SIG-M5 (cell line): ENCODE results near the gene HS3ST5.
"Not testable (repeated sequence)": the region's sequence is repeated elsewhere in the genome, so short reads cannot be mapped to it uniquely, and the experiment has no call there.

ENCODE experiments used
- DNase-seq: peaks from one replicate; lab custom pipeline; 2025; lab: John Stamatoyannopoulos, UW

The HS3ST5 gene

DNA sequence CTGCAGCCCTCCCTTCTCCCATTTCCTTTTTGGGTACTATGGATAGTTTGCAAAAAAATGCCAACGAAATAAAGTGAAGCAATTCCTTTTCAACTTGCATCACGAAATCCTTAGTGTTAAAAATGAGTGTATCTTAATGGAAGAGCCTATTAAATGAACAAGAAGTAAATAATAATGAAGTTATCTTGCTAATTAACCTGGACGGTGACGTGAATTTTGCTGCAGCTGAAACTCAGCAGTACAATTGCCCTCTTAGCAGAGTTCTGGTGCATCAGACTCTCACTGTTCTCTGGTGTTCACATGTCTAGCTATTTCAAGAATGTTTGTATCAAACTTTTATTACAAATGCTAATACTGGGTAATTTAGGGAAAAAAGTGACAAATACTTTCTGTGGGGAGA is 252.2 kb downstream of the HS3ST5 start:
- DNase-seq: no peak

DNA sequence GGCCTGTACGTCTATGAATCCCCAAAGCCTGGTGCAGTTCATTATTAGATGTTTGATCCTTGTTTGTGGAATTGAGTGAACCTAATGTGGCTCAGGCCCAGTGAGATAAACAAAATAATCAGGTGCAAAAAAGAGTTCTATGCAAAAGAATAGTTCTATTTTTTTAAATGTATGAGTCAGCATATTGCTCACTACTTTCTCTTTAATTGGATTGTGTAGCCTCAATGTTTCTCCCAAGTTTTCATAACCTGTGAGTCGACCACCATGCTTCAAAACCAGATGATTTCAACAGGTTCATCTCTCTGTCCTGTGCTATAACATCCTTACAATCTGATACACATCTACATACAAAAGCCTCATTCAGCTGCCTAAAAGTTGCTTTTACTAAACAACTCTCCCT is 255.3 kb downstream of the HS3ST5 start:
- no peak for DNase-seq

DNA sequence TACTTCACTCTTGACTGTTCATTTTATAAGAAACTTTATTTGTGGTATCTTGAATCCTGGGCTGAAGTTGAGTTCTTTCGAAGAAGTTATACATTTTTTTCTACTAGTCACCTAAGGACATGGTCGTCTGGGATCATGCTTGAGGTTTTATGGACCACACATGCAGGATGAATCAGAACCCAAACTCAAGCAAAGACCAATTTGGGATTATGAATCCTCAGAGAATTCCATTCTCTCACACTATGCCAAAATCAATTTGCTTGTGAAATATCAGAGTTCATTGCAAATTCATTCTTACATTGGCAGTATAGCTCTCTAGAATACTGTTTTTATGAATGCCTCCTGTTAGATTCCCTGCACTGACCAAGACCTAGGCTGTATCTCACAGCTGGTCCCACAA is 257.6 kb downstream of the HS3ST5 start:
- DNase-seq: no peak

DNA sequence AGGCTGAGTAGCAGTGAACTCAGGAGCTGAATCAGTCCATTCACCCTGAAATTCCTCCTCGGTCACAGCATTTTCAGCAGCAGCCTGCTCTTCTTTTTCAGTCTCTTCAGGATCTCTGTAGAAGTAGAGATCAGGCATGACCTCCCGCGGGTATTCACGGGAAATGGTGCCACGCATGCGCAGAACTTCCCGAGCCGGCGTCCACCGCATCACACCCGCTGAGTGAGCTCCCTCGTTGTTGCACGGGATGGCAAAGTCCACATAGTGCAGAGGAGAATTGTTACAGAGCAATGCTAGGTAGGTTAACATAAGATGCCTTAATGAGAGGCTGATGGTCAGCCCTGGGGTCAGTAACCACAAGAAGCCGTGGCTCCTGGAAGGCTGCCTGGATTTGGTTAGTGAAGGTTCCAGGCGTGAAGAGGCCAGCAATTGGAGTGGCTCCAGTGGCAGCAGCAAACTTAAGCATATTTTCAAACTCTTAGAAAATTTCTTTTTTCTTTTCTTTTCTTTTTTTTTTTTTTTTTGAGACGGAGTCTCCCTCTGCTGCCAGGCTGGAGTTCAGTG is 258.4 kb downstream of the HS3ST5 start:
- DNase-seq: no peak

DNA sequence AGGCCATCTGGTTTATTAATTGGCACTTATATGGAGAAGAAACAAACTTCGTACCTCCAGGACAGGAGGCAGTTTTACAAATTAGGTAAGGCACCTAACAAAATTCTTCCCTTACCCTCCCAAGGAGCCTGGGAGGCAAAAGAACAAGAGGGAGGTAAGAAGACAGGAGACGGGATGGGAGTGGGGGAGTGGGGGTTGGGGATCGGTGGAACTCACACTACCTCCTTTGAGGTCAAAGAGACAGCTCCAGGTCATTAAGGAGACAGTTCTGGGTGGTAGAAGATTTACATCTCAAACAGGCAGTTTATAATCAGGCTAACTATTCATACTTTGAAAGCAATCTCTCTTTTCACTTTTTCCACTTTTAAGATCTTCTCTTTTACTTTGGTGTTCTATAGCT is 259.6 kb downstream of the HS3ST5 start:
- DNase-seq: no peak

DNA sequence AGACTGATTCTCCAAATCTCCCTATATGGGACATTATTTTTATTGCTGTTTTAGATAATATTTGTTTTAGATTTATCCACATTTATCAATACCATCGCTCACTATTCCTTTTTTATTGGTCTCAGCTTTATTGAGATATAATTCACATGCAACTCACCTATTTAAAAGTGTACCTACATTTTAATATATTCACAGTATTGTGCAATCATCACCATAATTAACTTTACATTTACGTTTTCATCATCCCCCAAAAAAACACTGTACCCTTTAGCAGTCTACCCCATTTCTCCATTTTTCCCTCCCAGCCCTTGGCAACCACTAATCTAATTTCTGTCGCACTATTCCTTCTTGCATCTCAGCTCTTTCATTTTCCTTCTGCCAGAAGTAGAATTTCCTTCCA is 261.1 kb downstream of the HS3ST5 start:
- DNase-seq: no peak

DNA sequence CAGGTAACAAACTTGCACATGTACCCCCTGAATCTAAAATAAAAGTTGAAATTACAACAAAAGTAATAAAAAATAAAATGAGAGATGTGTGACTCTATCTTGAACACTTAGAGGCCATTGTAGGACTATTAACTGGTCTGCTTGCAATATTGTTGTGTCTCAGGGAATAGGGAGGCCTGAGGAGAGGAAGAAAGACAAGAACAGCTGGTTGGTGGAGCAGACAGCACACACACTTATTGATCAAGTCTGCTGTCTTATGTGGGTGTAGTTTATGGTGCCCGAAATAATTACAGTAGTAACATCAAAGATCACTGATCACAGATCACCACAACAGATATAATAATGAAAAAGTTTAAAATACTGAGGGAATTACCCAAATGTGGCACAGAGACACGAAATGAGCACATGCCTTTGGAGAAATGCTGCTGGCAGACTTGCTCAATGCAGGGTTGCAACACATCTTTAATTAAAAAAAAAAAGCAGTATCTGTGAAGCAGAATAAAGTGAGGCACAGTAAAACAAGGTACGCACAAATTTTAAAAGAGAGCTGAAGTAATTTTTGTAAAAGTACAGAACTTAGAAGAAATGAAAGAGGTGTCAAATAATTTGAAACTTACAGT is 261.8 kb downstream of the HS3ST5 start:
- no peak for DNase-seq

DNA sequence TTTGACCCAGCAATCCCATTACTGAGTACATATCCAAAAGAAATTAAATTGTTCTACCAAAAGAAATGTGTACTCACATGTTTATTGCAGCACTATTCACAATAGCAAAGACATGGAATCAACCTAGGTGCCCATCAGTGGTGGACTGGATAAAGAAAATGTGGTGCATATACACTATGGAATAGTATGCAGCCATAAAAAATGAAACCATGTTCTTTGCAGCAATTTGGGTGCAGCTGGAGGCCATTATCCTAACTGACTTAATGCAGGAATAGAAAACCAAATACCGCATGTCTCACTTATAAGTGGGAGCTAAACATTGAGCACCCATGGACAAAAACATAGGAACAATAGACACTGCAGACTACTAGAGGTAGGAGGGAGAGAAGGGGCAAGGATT is 262.4 kb downstream of the HS3ST5 start:
- DNase-seq: not testable (repeated sequence)

DNA sequence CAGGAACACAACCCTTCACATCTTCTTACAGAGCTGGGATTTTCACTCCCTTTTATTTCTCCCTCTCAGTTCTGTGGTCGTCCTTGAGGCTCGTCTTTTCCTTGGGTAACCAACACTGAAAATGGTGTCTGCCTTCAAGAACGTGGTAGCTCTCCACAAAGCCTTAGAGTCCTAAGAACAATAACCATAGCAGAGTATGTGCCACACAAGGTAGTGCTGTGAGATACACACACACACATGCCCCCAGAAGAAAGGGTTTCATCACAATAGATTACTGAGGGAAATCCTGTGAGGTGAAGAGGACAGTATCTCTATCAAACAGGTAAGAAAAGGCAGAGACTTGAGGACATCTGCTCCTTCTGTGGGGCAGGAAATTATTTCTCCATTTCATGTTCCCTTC is 267.0 kb downstream of the HS3ST5 start:
- no peak for DNase-seq

DNA sequence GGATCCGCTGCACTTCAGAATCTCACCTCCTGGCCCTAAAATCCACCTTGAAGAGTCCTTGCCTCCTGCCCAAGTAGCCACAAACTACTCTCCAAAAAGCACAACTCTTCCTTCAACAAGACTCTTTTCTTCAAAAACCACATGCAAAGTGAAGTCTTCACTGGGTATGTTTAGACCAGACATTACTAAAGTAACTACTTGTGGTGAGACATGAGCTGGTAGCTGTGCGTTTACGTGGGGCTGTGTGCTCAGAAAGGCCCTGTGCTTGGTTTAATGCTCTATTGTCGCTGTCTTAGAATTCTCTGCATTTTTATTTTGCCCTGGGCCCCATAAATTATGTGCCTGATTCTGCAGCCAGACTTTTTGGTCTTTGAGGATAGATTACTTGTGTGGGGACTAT is 267.5 kb downstream of the HS3ST5 start:
- DNase-seq: no peak

DNA sequence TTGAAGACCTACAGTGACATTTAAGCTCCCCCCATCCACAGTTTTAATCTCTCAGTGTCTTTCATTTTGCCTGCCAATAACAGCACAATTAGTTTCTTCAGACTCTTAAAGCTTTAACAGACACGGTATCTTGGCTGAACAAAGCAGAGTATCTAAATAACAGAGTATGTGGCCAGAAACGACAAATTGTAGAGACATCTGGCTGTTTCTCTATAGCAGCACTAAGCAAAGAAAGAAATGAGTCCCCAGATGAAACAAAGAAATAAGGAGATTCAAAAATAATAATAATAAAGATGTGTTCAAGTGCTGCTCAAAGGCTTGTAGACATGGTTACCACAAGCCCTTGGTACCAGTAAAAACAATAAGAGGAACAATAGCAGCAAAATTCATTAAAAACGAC is 274.1 kb downstream of the HS3ST5 start:
- DNase-seq: no peak

DNA sequence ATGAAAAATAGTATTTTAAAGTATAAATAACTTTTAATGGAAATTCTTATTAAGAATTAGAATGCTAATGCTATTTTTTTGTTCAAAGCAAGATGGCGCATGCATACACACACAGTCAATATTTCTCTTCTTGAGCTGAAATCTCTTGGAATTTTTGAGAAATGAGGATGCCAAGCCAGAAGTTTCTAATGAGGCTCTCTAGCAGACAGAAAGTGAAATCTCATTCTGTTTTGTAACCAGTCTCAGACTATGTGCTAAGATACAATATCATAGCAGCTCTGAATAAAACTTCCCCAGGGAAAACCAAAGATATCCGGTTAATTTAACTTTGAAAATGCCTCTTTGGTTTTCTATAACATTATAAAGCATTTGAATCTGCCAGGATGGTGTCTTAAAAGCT is 274.7 kb downstream of the HS3ST5 start:
- no peak for DNase-seq

DNA sequence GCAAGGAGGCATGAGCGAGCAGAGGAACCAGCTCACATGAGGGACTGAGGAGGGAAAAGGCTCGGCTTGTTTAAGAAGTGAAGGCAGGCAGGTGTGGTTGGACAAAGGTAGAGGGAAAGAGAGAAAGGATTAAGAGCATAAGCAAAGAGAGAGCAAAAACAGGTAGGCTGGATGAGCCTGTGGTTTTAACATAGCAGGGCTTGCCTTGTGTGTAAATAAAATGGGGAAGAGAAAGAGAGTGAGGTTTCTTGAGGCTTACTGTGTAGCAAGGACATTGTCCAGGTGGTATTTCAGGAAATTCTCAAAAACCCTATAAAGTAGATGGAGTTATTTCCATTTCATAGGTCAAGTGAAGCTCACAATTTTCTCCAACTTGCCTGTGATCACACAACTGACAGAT is 278.0 kb downstream of the HS3ST5 start:
- no peak for DNase-seq

DNA sequence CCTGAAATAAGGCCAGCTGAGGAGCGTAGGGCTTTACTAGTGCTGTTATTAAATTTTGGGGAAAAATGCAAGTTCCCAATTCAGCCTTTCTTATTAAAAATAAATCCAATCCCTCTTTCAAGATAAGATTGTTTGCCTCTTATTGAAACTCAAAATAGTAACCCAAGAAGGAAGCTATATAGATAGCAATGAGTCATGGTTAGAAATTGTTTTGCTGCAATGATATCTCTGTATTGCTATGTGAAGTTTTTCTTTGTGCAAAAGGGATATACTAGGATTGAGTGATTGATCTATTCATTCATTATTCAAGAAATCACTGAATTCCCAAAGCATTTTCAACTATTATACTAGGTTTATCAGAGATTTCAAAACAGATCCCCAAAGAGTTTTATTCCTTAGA is 278.9 kb downstream of the HS3ST5 start:
- no peak for DNase-seq

DNA sequence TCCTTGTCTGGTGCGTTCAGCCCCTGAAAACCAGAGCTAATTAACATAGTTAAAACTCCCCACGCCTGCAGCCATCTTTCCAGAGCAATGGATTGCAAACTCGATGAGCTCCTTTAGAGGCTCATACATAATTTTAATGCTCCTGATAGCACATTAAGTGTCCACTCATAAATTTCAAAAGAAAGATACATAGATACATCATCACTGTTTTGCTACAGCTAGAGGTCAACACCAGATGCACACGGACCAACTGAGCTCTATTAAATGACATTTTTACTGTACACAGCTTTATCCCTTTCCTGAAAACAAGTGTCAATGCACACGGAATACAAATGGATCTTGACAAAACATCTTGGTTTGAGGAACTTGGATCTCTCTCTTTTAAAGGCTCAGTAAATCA is 280.6 kb downstream of the HS3ST5 start:
- no peak for DNase-seq

DNA sequence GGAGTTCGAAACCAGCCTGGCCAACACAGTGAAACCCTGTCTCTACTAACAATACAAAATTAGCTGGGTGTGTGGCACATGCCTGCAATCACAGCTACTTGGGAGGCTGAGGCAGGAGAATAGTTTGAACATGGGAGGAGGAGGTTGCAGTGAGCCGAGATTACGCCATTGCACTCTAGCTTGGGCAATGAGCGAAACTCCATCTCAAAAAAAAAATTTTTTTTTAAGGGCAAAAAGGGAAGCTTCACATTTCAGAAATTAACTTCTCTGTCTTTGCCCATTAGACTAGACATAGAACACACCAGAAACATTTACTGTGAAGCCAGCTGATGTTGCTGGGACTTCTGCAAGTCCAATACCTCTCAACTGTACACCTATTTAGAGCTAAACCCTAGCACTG is 281.1 kb downstream of the HS3ST5 start:
- no peak for DNase-seq

DNA sequence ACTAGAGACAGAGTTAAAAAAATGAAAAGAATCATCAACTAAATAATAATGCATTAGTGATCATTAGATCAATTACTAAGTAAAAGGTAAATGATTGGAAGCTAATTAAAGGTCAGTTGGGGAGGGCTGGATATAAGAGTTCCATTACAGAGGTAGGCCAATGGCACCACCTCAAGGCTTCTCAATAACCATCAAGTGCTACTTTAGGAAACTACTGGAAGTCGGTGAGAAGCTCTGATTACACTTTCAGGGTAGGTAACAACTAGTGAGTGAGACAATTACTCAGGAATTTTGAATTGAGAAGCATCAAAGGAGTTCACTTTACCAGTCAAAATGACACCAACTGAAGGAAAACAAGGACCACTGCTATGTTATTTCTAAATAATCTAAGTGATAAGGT is 281.7 kb downstream of the HS3ST5 start:
- no peak for DNase-seq

DNA sequence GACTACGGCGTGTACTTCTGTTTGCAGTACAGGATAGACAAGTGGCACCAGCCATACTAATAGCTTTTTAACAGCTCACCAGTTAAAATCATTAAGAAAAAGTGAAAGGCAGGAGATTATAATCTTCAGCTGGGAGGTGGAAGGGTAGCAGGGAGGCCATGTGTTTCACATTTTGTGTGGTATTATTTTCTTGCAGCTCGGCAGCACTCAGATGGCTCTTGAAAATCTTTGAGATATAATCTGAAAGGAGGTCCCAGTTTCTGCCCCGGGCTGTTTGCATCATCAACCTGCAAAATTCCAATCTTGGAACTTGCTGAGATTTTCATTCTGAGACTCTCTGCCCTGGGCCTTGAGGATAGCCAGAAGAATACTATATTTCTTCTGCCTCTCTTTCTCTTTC is 284.4 kb downstream of the HS3ST5 start:
- DNase-seq: no peak

DNA sequence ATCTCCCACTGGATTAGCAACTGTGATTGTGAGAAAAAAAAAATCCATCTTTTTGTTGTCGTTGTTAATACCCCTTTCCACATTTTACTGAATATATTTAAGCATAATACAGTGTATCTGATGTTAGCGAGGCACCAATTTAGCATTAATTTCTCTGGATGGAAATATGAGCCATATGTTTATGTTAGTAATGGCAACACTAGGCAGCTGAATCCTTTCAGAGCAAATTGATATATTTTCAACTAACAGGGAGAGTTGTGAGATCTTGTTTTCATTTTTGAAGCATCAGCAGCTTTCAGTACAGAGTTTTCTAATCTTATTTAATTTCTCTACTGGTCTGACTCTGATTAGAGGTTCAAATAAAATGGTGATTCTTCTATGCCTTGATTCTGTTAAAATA is 287.1 kb downstream of the HS3ST5 start:
- no peak for DNase-seq

DNA sequence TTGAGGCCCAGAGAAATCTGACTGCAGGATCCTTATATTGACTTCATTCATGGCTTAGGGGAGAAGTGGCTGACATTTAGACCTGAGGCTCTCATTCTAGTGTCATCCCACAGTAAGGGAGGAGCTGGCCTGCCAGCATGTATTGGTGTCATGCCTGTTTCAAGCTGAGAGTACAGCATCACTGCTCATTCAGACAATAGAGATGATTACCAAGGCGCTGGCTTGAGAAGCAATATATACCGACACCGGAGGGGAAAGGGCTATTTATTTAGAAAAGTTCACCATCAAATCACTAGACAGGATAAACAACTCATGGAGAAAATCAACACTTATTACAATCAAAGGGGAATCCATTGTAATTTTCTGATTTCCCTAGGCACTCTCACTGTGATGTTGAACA is 287.5 kb downstream of the HS3ST5 start:
- DNase-seq: no peak

DNA sequence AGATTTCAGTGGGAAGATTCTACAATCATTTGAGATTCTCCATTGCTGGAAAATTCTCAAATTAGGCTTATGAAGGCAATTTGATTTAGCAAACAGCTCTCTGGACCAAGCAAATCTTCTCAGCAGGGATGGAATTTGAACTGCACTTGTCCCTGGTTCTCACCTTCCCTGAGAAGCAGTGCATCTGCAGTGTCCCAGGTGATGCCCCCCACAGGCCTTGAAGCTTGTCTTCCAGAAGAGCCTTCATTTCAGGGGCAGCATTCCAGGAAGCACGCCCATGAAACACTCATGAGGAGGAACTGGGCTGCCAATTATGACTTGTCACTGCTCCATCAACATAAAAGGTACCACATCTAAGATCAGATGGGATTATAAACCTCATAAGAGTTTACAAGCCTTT is 289.0 kb downstream of the HS3ST5 start:
- DNase-seq: no peak

DNA sequence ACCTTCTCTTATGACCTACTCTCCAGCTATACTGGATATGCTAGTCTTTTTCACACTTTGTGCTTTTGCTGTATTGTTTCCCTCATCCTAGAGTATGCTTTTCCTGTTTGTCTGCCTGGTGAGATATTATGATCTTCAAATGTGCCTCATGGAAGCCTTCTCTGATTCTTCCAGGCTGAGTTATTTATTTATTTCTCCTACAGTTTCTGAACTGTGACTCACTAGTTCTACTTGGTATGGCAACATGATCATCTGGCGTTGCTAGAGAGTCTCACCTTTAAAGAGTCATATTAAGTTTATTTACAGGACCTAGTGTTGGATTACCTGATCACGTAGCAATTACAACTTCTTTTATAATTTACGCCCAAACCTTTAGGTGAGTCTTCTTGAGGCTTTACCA is 290.7 kb downstream of the HS3ST5 start:
- DNase-seq: no peak

DNA sequence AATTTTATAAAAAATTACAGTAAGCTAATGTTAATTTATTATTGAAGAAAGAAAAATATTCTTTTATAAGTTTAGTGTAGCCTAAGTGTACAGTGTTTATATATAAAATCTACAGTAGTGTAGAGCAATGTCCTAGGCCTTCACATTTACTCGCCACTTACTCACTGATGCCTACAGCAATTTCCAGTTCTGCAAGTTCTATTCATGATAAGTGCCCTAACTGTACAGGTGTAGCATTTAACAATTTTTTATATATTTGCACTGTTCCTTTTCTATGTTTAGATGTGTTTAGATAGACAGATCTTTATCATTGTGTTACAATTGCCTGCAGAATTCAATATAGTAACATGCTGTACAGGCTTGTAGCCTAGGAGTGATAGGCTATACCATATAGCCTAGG is 291.8 kb downstream of the HS3ST5 start:
- no peak for DNase-seq

DNA sequence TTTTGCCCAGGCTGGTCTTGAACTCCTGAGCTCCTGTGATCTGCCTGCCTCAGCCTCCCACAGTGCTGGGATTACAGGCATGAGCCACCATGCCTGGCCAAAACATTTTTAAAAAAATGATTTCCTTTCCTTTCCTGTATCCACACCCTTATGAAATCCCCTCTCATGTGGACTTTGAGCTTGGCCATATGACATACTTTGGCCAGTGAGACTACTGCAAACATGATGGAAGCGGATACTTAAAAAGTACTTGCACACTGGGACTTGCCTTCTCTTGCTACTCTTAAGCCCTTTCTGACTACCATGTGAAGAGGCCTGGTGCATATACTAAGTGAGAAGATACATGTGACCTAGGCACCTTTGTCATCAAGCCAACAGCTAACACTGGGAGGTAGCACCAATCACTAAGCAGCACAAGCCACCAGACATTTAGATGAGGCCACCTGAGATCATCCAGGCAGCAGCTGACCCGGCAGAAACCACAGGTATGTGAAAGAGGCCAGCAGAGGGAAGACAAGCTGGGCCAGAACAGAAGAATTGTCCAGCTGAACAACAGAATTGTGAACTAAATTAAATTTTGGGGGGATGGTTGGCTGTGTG is 293.4 kb downstream of the HS3ST5 start:
- no peak for DNase-seq
